GM12878 (cell line): ENCODE results near the gene F3. TPM values are rescaled to one million over a fixed set of nuclear protein-coding genes. Genes with fewer than 3 reads are reported as not detected.

Source experiments
- ATAC-seq: fragments of 200-7000 bp; cut with Tn5 transposase; 3 replicates; pipeline ENCODE4 v1.9.1; 2020; ENCODE audit warnings: mild to moderate bottlenecking, moderate library complexity
- BruUV-seq: library from RNA; stranded (reverse); fragments of 400-500 nt; replicated peaks from 2 replicates; lab custom pipeline; 2021; lab: Mats Ljungman, UMichigan
- CTCF ChIA-PET: fragments of 300-600 bp; sonication (Branson Sonifier 250); formaldehyde crosslinking; extraction: SDS; loops from one replicate; lab custom pipeline; 2021; ENCODE audit warnings: inconsistent platforms; lab: Yijun Ruan, JAX
- POLR2A ChIA-PET: fragments of 350-600 bp; formaldehyde crosslinking; extraction: SDS; loops from one replicate; lab custom pipeline; 2021; ENCODE audit warnings: inconsistent platforms; lab: Charles Lee
- RAD21 ChIA-PET: fragments of 300-600 bp; sonication (Branson Sonifier 250); formaldehyde crosslinking; loops from one replicate; lab custom pipeline; 2023; ENCODE audit warnings: antibody characterized with exemption; ENCODE audit not compliant: unreplicated experiment; lab: Charles Lee
- SMC1A ChIA-PET: fragments of 300-600 bp; sonication (Branson Sonifier 250); formaldehyde crosslinking; loops from one replicate; lab custom pipeline; 2023; ENCODE audit not compliant: unreplicated experiment, uncharacterized antibody; lab: Charles Lee
- DNase-seq: peaks from one replicate; pipeline ENCODE4 v3.0.0-alpha.2; 2011; ENCODE audit warnings: low read depth, low spot score
- FAIRE-seq: peaks from 3 replicates; lab custom pipeline; 2011; peaks lifted over from hg19 to GRCh38; lab: Jason Lieb, UNC
- H2AFZ ChIP-seq: 2 replicates; pipeline ENCODE4 v1.6.0; 2011; ENCODE audit warnings: low read depth, low read length, control low read depth; ENCODE audit not compliant: control insufficient read depth
- H3K27ac ChIP-seq: 2 replicates; pipeline ENCODE4 v1.5.1; 2011; ENCODE audit warnings: control low read depth; ENCODE audit not compliant: control insufficient read depth, insufficient read depth
- H3K27me3 ChIP-seq, 2 experiments: replicated peaks in 1 of 2; 2 replicates each; pipeline versions ENCODE4 v1.6.0 to v1.6.1; 2011; ENCODE audit warnings: low read length in 1 of 2; ENCODE audit not compliant: control insufficient read depth in 2 of 2, insufficient read depth in 2 of 2
- H3K36me3 ChIP-seq, 2 experiments: 2 replicates each; pipeline ENCODE4 v1.5.1; 2011; ENCODE audit warnings: low read length in 1 of 2; ENCODE audit not compliant: control insufficient read depth in 2 of 2, insufficient read depth in 2 of 2
- H3K4me1 ChIP-seq: 2 replicates; pipeline ENCODE4 v1.6.1; 2011; ENCODE audit warnings: mild to moderate bottlenecking, low read length, moderate library complexity, mixed read lengths; ENCODE audit not compliant: control insufficient read depth, insufficient read depth
- H3K4me2 ChIP-seq: 2 replicates; pipeline ENCODE4 v1.6.0; 2011; ENCODE audit warnings: control low read depth; ENCODE audit not compliant: control insufficient read depth, insufficient read depth
- H3K4me3 ChIP-seq: fragments of 200-600 bp; sonication (generic); 2 replicates; pipeline ENCODE4 v1.5.1; 2016
- H3K79me2 ChIP-seq: 2 replicates; pipeline ENCODE4 v1.6.0; 2011; ENCODE audit warnings: low read length; ENCODE audit not compliant: control insufficient read depth, insufficient read depth
- H3K9ac ChIP-seq: 2 replicates; pipeline ENCODE4 v1.8.0; 2011; ENCODE audit warnings: low read length, control low read depth, mixed read lengths; ENCODE audit not compliant: control insufficient read depth, insufficient read depth
- H3K9me3 ChIP-seq: replicated peaks from 3 replicates; pipeline ENCODE4 v1.5.1; 2011; ENCODE audit warnings: mild to moderate bottlenecking, low read length; ENCODE audit not compliant: control insufficient read depth, insufficient read depth
- H4K20me1 ChIP-seq: 2 replicates; pipeline ENCODE4 v1.6.0; 2011; ENCODE audit not compliant: control insufficient read depth, insufficient read depth
- ATF3 ChIP-seq: IDR thresholded peaks from 2 replicates; pipeline ENCODE4 v1.6.1; 2011; ENCODE audit warnings: low read depth, mild to moderate bottlenecking, low read length, moderate library complexity, borderline replicate concordance; ENCODE audit errors: extremely low read depth
- CTCF ChIP-seq, 3 experiments: IDR thresholded peaks in 2 of 3; conservative IDR thresholded peaks in 1 of 3; 2 replicates each; pipeline ENCODE4 v1.5.1; 2011; ENCODE audit warnings: low read depth in 3 of 3, low read length in 3 of 3, mild to moderate bottlenecking in 3 of 3, control low read depth in 2 of 3, moderate library complexity in 2 of 3, inconsistent platforms in 1 of 3, mixed read lengths in 1 of 3; ENCODE audit not compliant: control insufficient read depth in 2 of 3, insufficient read depth in 1 of 3; ENCODE audit errors: extremely low read depth in 1 of 3
- FOS ChIP-seq: IDR thresholded peaks from 3 replicates; pipeline ENCODE4 v1.6.1; 2011; ENCODE audit warnings: borderline replicate concordance; ENCODE audit not compliant: insufficient read length; ENCODE audit errors: extremely low read depth
- NFXL1 ChIP-seq: fragments of 450-650 bp; IDR thresholded peaks from 2 replicates; pipeline ENCODE4 v1.6.1; 2017; ENCODE audit warnings: antibody characterized with exemption, mild to moderate bottlenecking, borderline replicate concordance
- NKRF ChIP-seq: fragments of 450-650 bp; conservative IDR thresholded peaks from 2 replicates; pipeline ENCODE4 v1.6.1; 2017; ENCODE audit warnings: mild to moderate bottlenecking, moderate library complexity
- RAD21 ChIP-seq: IDR thresholded peaks from 2 replicates; pipeline ENCODE4 v1.6.1; 2011; ENCODE audit warnings: mild to moderate bottlenecking, low read depth, low read length, moderate library complexity; ENCODE audit not compliant: insufficient read depth
- SIX5 ChIP-seq: IDR thresholded peaks from 2 replicates; pipeline ENCODE4 v1.6.1; 2011; ENCODE audit warnings: mild to moderate bottlenecking, low read depth, low read length, moderate library complexity; ENCODE audit not compliant: severe bottlenecking
- SMC3 ChIP-seq: IDR thresholded peaks from 2 replicates; pipeline ENCODE4 v1.6.1; 2011; ENCODE audit warnings: low read length, improper control_type of control experiment, borderline replicate concordance
- SRF ChIP-seq, 2 experiments: IDR thresholded peaks; 2 replicates each; pipeline ENCODE4 v1.6.1; 2011; ENCODE audit warnings: low read depth in 2 of 2, low read length in 2 of 2, mild to moderate bottlenecking in 1 of 2, moderate library complexity in 1 of 2
- ZBED1 ChIP-seq: IDR thresholded peaks from 2 replicates; pipeline ENCODE4 v1.6.1; 2016; ENCODE audit warnings: borderline replicate concordance
- WGBS: methylation state at CpG from one replicate; pipeline ENCODE4 v1.1.6; 2016; ENCODE audit warnings: low lambda C conversion rate; ENCODE audit not compliant: insufficient replicate concordance, insufficient coverage; ENCODE audit errors: missing lambda C conversion rate; 5-methylcytosine and 5-hydroxymethylcytosine counted together
- in situ Hi-C: fragments of 300-500 bp; cut with MboI; formaldehyde crosslinking; loops from 9 replicates; pipeline ENCODE4 v1.14.3; 2018; ENCODE audit warnings: mixed read lengths
- intact Hi-C: fragments of 100-400 bp; cut with micrococcal nuclease; formaldehyde crosslinking; loops from one replicate; pipeline ENCODE4 v1.14.2; 2022; ENCODE audit not compliant: unreplicated experiment
- polyA plus RNA-seq, 11 experiments: library from polyadenylated mRNA; depleted of rRNA in 4 of 11; unstranded in 6 of 11; stranded (reverse) in 5 of 11; fragments of >200 nt; fragmentation: Nextera tagmentation in 4 of 11; fragmentation: Illumina TruSeq in 1 of 11; extraction: Ambion mirVana in 4 of 11; extraction: Trizol in 1 of 11; gene quantifications; 1 replicate in 1 of 11; 2 replicates in 10 of 11; pipeline versions ENCODE4 v1.2.1 to v1.2.3, GENCODE V29; 2011 to 2016; ENCODE audit warnings: inconsistent platforms in 2 of 11, missing spikeins in 2 of 11, low read depth in 1 of 11
- total RNA-seq, 4 experiments: library from RNA; depleted of rRNA in 3 of 4; stranded (reverse); fragments of >200 nt in 3 of 4; fragmentation: Illumina TruSeq in 1 of 4; extraction: Trizol in 1 of 4; gene quantifications; 2 replicates each; pipeline versions ENCODE4 v1.2.1 to v1.2.3, GENCODE V29; 2013 to 2021

Gene F3
- total and polyA plus RNA-seq, 10 of the 15 experiments (the other 5 are each of a cell fraction or from before 2014, with no cell fraction given), result 0.18 to 0.33 TPM; not detected in 8

- TF ChIP-seq ATF3 (no peak), SIX5 (no peak)
These were observed 17.0 kb downstream of the F3 start (continued) for GRCh38 chr1:94524531-94524930.

- ATAC-seq, result no peak
These were observed 19.3 kb downstream of the F3 start for GRCh38 chr1:94522304-94522703.

More at GRCh38 chr1:94522304-94522703, 19.3 kb downstream of the F3 start:
- CTCF ChIA-PET, result interaction anchor here (0.6 to 12.6 kb wide), 4 partner anchors 9 to 282 kb away, joined by 3 to 127 read pairs (median 4); no protein-coding TSS in a partner anchor
- H2AFZ ChIP-seq, result no peak overlapping the region
- no peaks in the 10 kb centered on the region for H4K20me1 ChIP-seq
- no peak for FAIRE-seq
- SMC1A ChIA-PET, result interaction anchor here (1.1 to 1.3 kb wide), 2 partner anchors 14 to 280 kb away, joined by 3 to 4 read pairs; no protein-coding TSS in a partner anchor
- POLR2A ChIA-PET, result no interaction called here
- H3K4me2 ChIP-seq, result no peak overlapping the region
- no peaks in the 10 kb centered on the region for H3K9me3 ChIP-seq
- no peak overlapping the region for H3K4me3 ChIP-seq
- no peaks in the 10 kb centered on the region for H3K27me3 ChIP-seq
- no peak overlapping the region for H3K9ac ChIP-seq
- TF ChIP-seq FOS (no peak), RAD21 (peak; percentile 54), NKRF (no peak), SRF (IDR thresholded peaks at IDR 0.05; ENCODE audit: low read depth in 2 of 2, low read length in 2 of 2) (no peak), NFXL1 (no peak), SMC3 (peak; percentile 16; the same call in 1 of the 2 replicates), CTCF (IDR thresholded peaks at IDR 0.05 in 2 of 3, conservative IDR thresholded peaks at IDR 0.05 in 1 of 3; ENCODE audit: control insufficient read depth in 2 of 3, extremely low read depth in 1 of 3, insufficient read depth in 1 of 3, low read depth in 3 of 3, low read length in 3 of 3) (peak in 2 of 3 experiments; percentile 5 to 32; a peak in 2 of 6 replicates), ZBED1 (no peak)
- no peak overlapping the region for H3K27ac ChIP-seq
- no peak for DNase-seq
- RAD21 ChIA-PET, result interaction anchor here (1.2 kb wide), 1 partner anchor 282 kb away, joined by 3 read pairs; no protein-coding TSS in a partner anchor
- H3K4me1 ChIP-seq, result no peaks in the 10 kb centered on the region
- in situ Hi-C loops, result loop anchor here (5.0 kb wide), 1 partner anchor 275 kb away; no protein-coding TSS in a partner anchor
- WGBS, result 38% methylated on average over 4 of the region's 4 CpGs
- BruUV-seq, result no TSS peak
- no peaks in the 10 kb centered on the region for H3K36me3 ChIP-seq
- intact Hi-C loops, result no loop called here
- H3K79me2 ChIP-seq, result no peaks in the 10 kb centered on the region
